ENCODE data around the gene AIF1. TPM values are rescaled to one million over a fixed set of nuclear protein-coding genes. Genes with fewer than 3 reads are reported as not detected.

Gene AIF1
- total RNA-seq, 6 experiments from 2014 or later, result not detected

GRCh38 chr6:31655349-31656237 lies 40.6 kb downstream of the AIF1 start, which contains the start of gene APOM:
TSS of gene APOM (plus strand) at chr6:31655894. CDS start at chr6:31655967, 73 bp downstream.
- Mint-ChIP-seq H3K36me3 (ENCODE audit: low read depth) (peaks cover 37% of the 10 kb centered on the region), H3K4me1 (ENCODE audit: low read depth) (peaks cover 51% of the 10 kb centered on the region), H3K9me3 (no peaks in the 10 kb centered on the region), H3K4me3 (no peak within 1 kb of the TSS), H3K27me3 (ENCODE audit: insufficient read depth) (peaks cover 3% of the 10 kb centered on the region), H3K27ac (peak within 1 kb of the TSS; percentile 28)
- TF ChIP-seq, protein P1, sequence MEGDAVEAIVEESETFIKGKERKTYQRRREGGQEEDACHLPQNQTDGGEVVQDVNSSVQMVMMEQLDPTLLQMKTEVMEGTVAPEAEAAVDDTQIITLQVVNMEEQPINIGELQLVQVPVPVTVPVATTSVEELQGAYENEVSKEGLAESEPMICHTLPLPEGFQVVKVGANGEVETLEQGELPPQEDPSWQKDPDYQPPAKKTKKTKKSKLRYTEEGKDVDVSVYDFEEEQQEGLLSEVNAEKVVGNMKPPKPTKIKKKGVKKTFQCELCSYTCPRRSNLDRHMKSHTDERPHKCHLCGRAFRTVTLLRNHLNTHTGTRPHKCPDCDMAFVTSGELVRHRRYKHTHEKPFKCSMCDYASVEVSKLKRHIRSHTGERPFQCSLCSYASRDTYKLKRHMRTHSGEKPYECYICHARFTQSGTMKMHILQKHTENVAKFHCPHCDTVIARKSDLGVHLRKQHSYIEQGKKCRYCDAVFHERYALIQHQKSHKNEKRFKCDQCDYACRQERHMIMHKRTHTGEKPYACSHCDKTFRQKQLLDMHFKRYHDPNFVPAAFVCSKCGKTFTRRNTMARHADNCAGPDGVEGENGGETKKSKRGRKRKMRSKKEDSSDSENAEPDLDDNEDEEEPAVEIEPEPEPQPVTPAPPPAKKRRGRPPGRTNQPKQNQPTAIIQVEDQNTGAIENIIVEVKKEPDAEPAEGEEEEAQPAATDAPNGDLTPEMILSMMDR (IDR thresholded peaks at IDR 0.05), result no peak
- no peak for DNase-seq

- no peaks in the 10 kb centered on the region for H3K9me3 Mint-ChIP-seq
- H3K27me3 Mint-ChIP-seq (ENCODE audit: insufficient read depth), result no peaks in the 10 kb centered on the region; the same call in none of the 2 replicates
- TF ChIP-seq, protein P1 (IDR thresholded peaks at IDR 0.05), result no peak
- H3K4me1 Mint-ChIP-seq (ENCODE audit: low read depth), result peaks cover 52% of the 10 kb centered on the region
- H3K27ac Mint-ChIP-seq, result peak overlapping the region; percentile 47
- H3K36me3 Mint-ChIP-seq (ENCODE audit: low read depth), result peaks cover 36% of the 10 kb centered on the region
- H3K4me3 Mint-ChIP-seq, result peak overlapping the region; percentile 96
- DNase-seq, result no peak
These were observed 42.5 kb downstream of the AIF1 start for GRCh38 chr6:31657406-31658157.

DNA sequence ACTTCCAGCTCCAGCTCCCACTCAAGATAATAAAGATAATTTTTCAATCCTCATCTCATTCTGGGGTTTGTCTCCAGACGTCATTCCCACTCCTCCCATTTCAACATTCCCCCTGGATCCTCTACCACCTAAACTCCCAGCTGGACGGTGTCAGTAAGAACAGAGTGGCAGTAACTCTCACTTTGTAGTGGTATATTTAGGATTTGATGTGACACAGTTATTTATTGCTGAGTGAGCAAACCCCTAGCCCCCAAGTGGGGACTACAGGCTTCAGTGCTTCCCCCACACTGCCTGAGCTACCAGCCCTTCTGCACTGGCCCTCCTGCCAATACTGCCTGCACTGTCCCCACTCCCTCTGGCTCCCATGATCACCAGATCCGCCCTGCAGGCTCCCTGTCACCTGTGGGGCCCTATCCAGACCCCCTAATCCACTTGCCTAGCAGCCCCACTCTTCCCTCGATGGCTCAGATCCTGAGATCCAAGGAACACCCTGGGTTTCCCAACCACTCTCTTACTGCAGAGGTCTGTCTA lies 43.2 kb downstream of the AIF1 start:
- peaks cover 38% of the 10 kb centered on the region for H3K36me3 Mint-ChIP-seq (ENCODE audit: low read depth)
- peak overlapping the region; percentile 96 for H3K4me3 Mint-ChIP-seq
- peak overlapping the region; percentile 45 for H3K27ac Mint-ChIP-seq
- H3K4me1 Mint-ChIP-seq (ENCODE audit: low read depth), result peaks cover 51% of the 10 kb centered on the region
- no peaks in the 10 kb centered on the region; the same call in 1 of the 2 replicates for H3K27me3 Mint-ChIP-seq (ENCODE audit: insufficient read depth)
- H3K9me3 Mint-ChIP-seq, result no peaks in the 10 kb centered on the region
- TF ChIP-seq, protein P1 (IDR thresholded peaks at IDR 0.05), result no peak
- DNase-seq, result no peak

GRCh38 chr6:31658983-31659648 lies 44.1 kb downstream of the AIF1 start:
- Mint-ChIP-seq H3K9me3 (no peaks in the 10 kb centered on the region), H3K4me1 (ENCODE audit: low read depth) (peaks cover 60% of the 10 kb centered on the region), H3K4me3 (peak overlapping the region; percentile 96), H3K36me3 (ENCODE audit: low read depth) (peaks cover 45% of the 10 kb centered on the region), H3K27me3 (ENCODE audit: insufficient read depth) (no peaks in the 10 kb centered on the region; the same call in 1 of the 2 replicates), H3K27ac (peak overlapping the region; percentile 83; the same call in 1 of the 2 replicates)
- DNase-seq, result no peak
- TF ChIP-seq, protein P1 (IDR thresholded peaks at IDR 0.05), result no peak

Data from HFFc6 (cell line).